Testis (tissue), 3 donors: Measurements from ENCODE around the gene LRP1. TPM values are rescaled to one million over a fixed set of nuclear protein-coding genes. Genes with fewer than 3 reads are reported as not detected.

ENCODE experiments used
- DNase-seq: peaks from one replicate; pipeline ENCODE4 v3.0.0-alpha.2; 2019
- H3K27ac ChIP-seq, 2 donors: fragments of 200-600 bp; sonication (generic); one replicate each; pipeline ENCODE4 v1.5.1; 2019
- H3K27me3 ChIP-seq: fragments of 200-600 bp; sonication (generic); one replicate; pipeline ENCODE4 v1.5.1; 2019
- H3K36me3 ChIP-seq: fragments of 200-600 bp; sonication (generic); one replicate; pipeline ENCODE4 v1.5.1; 2017; ENCODE audit warnings: low read depth; ENCODE audit errors: missing control alignments
- H3K4me1 ChIP-seq: fragments of 200-600 bp; sonication (generic); one replicate; pipeline ENCODE4 v1.5.1; 2019
- H3K4me3 ChIP-seq, 2 donors: fragments of 200-600 bp; sonication (generic); one replicate each; pipeline ENCODE4 v1.5.1; 2017 to 2019
- H3K9me3 ChIP-seq: fragments of 200-600 bp; sonication (generic); one replicate; pipeline ENCODE4 v1.5.1; 2017
- CTCF ChIP-seq, 3 experiments: fragments of 450-650 bp in 2 of 3; fragments of 200-600 bp in 1 of 3; sonication (generic) in 1 of 3; IDR thresholded peaks; one replicate each; pipeline ENCODE4 v1.5.1; 2016 to 2019; ENCODE audit warnings: antibody characterized with exemption in 3 of 3, mild to moderate bottlenecking in 2 of 3, moderate library complexity in 1 of 3
- POLR2A ChIP-seq: fragments of 450-650 bp; IDR thresholded peaks from one replicate; pipeline ENCODE4 v1.6.1; 2017; ENCODE audit warnings: antibody characterized with exemption, mild to moderate bottlenecking, moderate library complexity
- WGBS, 2 donors: methylation state at CpG; one replicate each; pipeline ENCODE4 v1.1.5; 2018; 5-methylcytosine and 5-hydroxymethylcytosine counted together
- intact Hi-C: fragments of 100-400 bp; cut with DNase I; formaldehyde crosslinking; loops from one replicate; pipeline ENCODE4 v1.15.1; 2023; ENCODE audit warnings: low total_unique reads
- polyA plus RNA-seq: library from polyadenylated mRNA; stranded (reverse); fragments of 350-450 nt; fragmentation: Illumina TruSeq; extraction: RNeasy Lipid Tissue Mini Kit (QIAGEN cat#74804); gene quantifications from one replicate; pipeline ENCODE4 v1.2.3, GENCODE V29; 2014; ENCODE audit warnings: low read depth, low replicate concordance; ENCODE audit not compliant: insufficient read depth
- total RNA-seq, 2 donors: library from RNA; depleted of rRNA; stranded (reverse); fragments of >200 nt; gene quantifications; one replicate each; pipeline ENCODE4 v1.2.3, GENCODE V29; 2016

The LRP1 gene
- total and polyA plus RNA-seq, 3 donors from 2014 or later = 82.4 to 200 (median 135) TPM

DNA sequence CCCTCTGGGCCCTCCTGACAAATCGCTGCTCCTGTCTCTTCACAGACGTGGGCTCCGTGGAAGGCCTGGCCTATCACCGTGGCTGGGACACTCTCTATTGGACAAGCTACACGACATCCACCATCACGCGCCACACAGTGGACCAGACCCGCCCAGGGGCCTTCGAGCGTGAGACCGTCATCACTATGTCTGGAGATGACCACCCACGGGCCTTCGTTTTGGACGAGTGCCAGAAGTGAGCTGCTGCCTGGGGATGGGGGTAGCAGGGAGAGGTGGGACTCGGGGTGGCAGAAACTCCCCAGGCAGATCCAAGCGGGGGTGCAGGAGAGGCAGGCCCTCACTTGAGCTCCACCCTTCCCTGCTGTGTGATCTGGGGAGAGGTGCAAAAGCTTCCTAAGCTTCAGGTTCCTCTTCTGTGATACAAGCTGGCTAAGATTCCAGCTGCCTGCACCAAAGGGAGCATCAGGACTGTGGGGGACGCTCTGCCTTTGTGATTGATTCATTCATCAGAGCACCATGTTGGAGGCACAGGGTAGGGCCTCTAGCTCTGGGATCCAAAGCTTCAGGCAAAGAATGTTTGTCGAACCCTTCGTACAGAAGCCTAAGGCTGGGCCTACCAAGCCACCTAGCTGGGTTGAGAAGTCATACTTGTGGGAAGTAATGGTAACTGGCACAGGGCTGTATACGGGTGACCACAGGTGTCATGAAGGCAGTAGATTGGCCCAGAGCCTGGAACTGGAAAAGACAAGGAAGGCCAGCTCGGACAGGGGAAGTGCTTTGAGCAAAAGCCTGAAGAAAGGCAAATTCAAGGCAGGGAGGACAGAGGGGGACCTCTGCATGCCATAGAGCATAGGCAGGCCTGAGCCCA, 59.2 kb downstream of the LRP1 start:
- peaks cover 4% of the 10 kb centered on the region for H3K36me3 ChIP-seq
- intact Hi-C loops = no loop called here

DNA sequence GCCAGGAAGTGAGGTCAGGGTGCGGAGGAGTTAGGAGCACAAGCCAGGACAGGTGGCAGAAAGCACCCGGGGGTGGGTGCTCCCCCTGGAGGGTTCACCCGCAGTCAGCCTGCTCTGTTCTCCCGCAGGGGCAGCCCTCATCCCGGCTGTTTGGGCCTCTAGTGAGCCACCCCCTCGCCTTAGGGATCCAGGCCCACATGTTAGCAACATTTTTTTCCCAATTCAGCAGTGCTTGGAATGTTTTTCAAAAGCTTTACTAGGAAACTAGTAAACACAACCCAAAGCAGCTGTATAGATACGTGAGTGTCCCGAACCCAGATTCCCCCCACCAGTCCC, 59.8 kb downstream of the LRP1 start:
- H3K36me3 ChIP-seq = peaks cover 4% of the 10 kb centered on the region
- no peak for TF ChIP-seq POLR2A
- TF ChIP-seq CTCF (IDR thresholded peaks at IDR 0.05) = no peak
- H3K4me3 ChIP-seq = no peak overlapping the region
- intact Hi-C loops = no loop called here
- DNase-seq = no peak
- H3K27me3 ChIP-seq = no peaks in the 10 kb centered on the region
- no peak overlapping the region for H3K27ac ChIP-seq
- peaks cover 7% of the 10 kb centered on the region for H3K4me1 ChIP-seq
- no peaks in the 10 kb centered on the region for H3K9me3 ChIP-seq
- WGBS, 2 donors = 55 to 66% methylated on average over 8 of the region's 8 CpGs

More for the DNA sequence above, 59.2 kb downstream of the LRP1 start:
- H3K9me3 ChIP-seq = no peaks in the 10 kb centered on the region
- no peak overlapping the region for H3K4me3 ChIP-seq
- H3K27me3 ChIP-seq = no peaks in the 10 kb centered on the region
- H3K27ac ChIP-seq = no peak overlapping the region
- TF ChIP-seq POLR2A (no peak), CTCF (IDR thresholded peaks at IDR 0.05) (no peak)
- peaks cover 7% of the 10 kb centered on the region for H3K4me1 ChIP-seq
- 62 to 77% methylated on average over 21 of the region's 21 CpGs for WGBS, 2 donors
- DNase-seq = no peak

GRCh38 chr12:57190037-57190436, 61.8 kb downstream of the LRP1 start:
- intact Hi-C loops = no loop called here
- Histone ChIP-seq H3K4me1 (peaks cover 7% of the 10 kb centered on the region), H3K9me3 (no peaks in the 10 kb centered on the region), H3K4me3 (no peak overlapping the region), H3K27ac (no peak overlapping the region), H3K36me3 (peaks cover 4% of the 10 kb centered on the region), H3K27me3 (no peaks in the 10 kb centered on the region)
- DNase-seq = peak; percentile 55
- 51 to 69% methylated on average over 6 of the region's 6 CpGs for WGBS, 2 donors
- no peak for TF ChIP-seq CTCF (IDR thresholded peaks at IDR 0.05)
- no peak for TF ChIP-seq POLR2A

DNA sequence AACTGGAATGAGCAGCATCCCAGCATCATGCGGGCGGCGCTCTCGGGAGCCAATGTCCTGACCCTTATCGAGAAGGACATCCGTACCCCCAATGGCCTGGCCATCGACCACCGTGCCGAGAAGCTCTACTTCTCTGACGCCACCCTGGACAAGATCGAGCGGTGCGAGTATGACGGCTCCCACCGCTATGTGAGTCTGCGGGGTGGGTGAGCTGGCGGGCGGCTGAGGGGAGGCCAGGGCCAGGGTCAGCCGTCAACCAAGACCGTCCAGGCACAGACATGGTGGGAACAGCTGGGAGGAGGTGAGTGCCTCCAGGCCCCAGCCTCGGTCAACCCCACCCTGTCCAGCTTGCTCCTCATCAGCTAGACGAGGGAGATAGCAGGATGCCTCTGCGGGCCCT, 62.5 kb downstream of the LRP1 start:
- Histone ChIP-seq H3K4me1 (peaks cover 7% of the 10 kb centered on the region), H3K9me3 (no peaks in the 10 kb centered on the region), H3K4me3 (no peak overlapping the region), H3K27ac (no peak overlapping the region), H3K36me3 (peaks cover 4% of the 10 kb centered on the region), H3K27me3 (no peaks in the 10 kb centered on the region)
- intact Hi-C loops = no loop called here
- no peak for TF ChIP-seq POLR2A
- WGBS, 2 donors = 92 to 94% methylated on average over 11 to 22 of the region's 23 CpGs
- no peak for DNase-seq

DNA sequence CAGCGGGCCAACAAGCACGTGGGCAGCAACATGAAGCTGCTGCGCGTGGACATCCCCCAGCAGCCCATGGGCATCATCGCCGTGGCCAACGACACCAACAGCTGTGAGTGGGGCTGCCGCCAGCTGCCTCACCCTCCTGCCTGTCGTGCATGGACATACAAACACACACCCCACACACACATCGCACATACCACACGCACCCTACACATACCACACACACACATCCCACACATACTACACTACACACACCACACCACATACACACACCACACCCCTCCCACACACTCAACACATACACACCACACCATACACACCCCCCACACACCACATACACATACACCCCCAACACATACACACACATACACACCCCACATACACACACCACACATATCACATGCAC, 63.1 kb downstream of the LRP1 start:
- 78 to 81% methylated on average over 4 to 11 of the region's 11 CpGs for WGBS, 2 donors
- Histone ChIP-seq H3K4me3 (no peak overlapping the region), H3K4me1 (peaks cover 7% of the 10 kb centered on the region), H3K9me3 (no peaks in the 10 kb centered on the region), H3K27me3 (no peaks in the 10 kb centered on the region), H3K36me3 (peaks cover 4% of the 10 kb centered on the region), H3K27ac (no peak overlapping the region)
- intact Hi-C loops = no loop called here
- DNase-seq = no peak
- no peak for TF ChIP-seq POLR2A
- TF ChIP-seq CTCF (IDR thresholded peaks at IDR 0.05) = no peak
